A673 (cell line): ENCODE results near the gene KATNBL1.

Source experiments
- CTCF ChIP-seq: fragments of 300-800, 200-600 bp; sonication (generic); conservative IDR thresholded peaks from 2 replicates; pipeline ENCODE4 v1.5.1; 2017; ENCODE audit warnings: low read depth, mild to moderate bottlenecking, antibody characterized with exemption, low read length, moderate library complexity, mixed read lengths
- EZH2 ChIP-seq: fragments of 200-600 bp; sonication (generic); IDR thresholded peaks from 2 replicates; pipeline ENCODE4 v1.6.1; 2017; ENCODE audit warnings: borderline replicate concordance, low read depth, mild to moderate bottlenecking, mixed read lengths, antibody characterized with exemption, low read length; ENCODE audit not compliant: poor library complexity, severe bottlenecking

- TF ChIP-seq CTCF (no peak), EZH2 (no peak)
Measured at GRCh38 chr15:34216527-34217270, 6.8 kb upstream of the KATNBL1 start.
